ENCODE results near the gene KCND2. TPM values are rescaled to one million over a fixed set of nuclear protein-coding genes. Genes with fewer than 3 reads are reported as not detected.

KCND2 gene
- total and polyA plus RNA-seq, 2 of the 4 experiments (the other 2 are of a cell fraction), result under 0.01 TPM; not detected in 1

GRCh38 chr7:120373174-120373573 lies 100.2 kb downstream of the KCND2 start:
- H3K4me1 ChIP-seq (ENCODE audit: control insufficient read depth, insufficient read depth, low read length), result no peaks in the 10 kb centered on the region
- H3K56ac ChIP-seq (ENCODE audit: extremely low read depth, insufficient read depth, low read length), result no peak overlapping the region
- H3K9me1 ChIP-seq (ENCODE audit: insufficient read depth, low read length), result no peaks in the 10 kb centered on the region
- DNase-seq (no peak), ATAC-seq (ENCODE audit: low read depth) (no peak)
- H2BK15ac ChIP-seq (ENCODE audit: low read depth, low read length), result no peak overlapping the region
- no peak overlapping the region for H2BK20ac ChIP-seq (ENCODE audit: low read depth, low read length)
- no peak overlapping the region for H3K23ac ChIP-seq (ENCODE audit: low read depth, low read length)
- H2AK9ac ChIP-seq (replicated peaks; ENCODE audit: low read depth, low read length, poor library complexity), result no peak overlapping the region
- dilution Hi-C loops (cut with HindIII; ENCODE audit: low sequenced_read_pairs, unreplicated experiment), result no loop called here
- H2BK5ac ChIP-seq (ENCODE audit: low read depth, low read length, poor library complexity, severe bottlenecking), result no peak overlapping the region
- H4K91ac ChIP-seq (ENCODE audit: insufficient read depth, low read depth, low read length), result no peak overlapping the region
- no peak overlapping the region for H3K18ac ChIP-seq (ENCODE audit: low read depth, low read length)
- in situ Hi-C loops (cut with MboI; ENCODE audit: low sequenced_read_pairs), result no loop called here
- no peak overlapping the region for H3K27ac ChIP-seq (ENCODE audit: insufficient read depth, low read length)
- H3K4me2 ChIP-seq (ENCODE audit: low read depth, low read length), result no peak overlapping the region
- BruUV-seq (replicated peaks), result no TSS peak
- no peak overlapping the region for H4K8ac ChIP-seq (ENCODE audit: low read depth in 2 of 2, low read length in 2 of 2)
- no peak overlapping the region for H3K4ac ChIP-seq (ENCODE audit: low read depth, low read length)
- ChIA-PET POLR2A (ENCODE audit: unreplicated experiment) (no interaction called here), CTCF (no interaction called here)
- no peak for TF ChIP-seq CHD1 (IDR thresholded peaks at IDR 0.05; ENCODE audit: low read depth, low read length)
- TF ChIP-seq NFE2L2 (IDR thresholded peaks at IDR 0.05; ENCODE audit: low read depth, low read length), result no peak
- TF ChIP-seq SMC3 (IDR thresholded peaks at IDR 0.05; ENCODE audit: low read depth, low read length), result no peak
- TF ChIP-seq MXI1 (IDR thresholded peaks at IDR 0.05; ENCODE audit: borderline replicate concordance, low read depth, low read length), result no peak
- intact Hi-C loops (cut with micrococcal nuclease), result no loop called here
- no peaks in the 10 kb centered on the region for H3K9me3 ChIP-seq (ENCODE audit: control insufficient read depth, insufficient read depth, low read length)
- H4K5ac ChIP-seq (ENCODE audit: low read depth, low read length), result no peak overlapping the region
- H3K4me3 ChIP-seq (ENCODE audit: insufficient read depth, low read depth, low read length), result no peak overlapping the region
- H2BK120ac ChIP-seq (ENCODE audit: low read depth, low read length), result no peak overlapping the region
- no peaks in the 10 kb centered on the region for H3K79me1 ChIP-seq (ENCODE audit: low read depth in 1 of 2, low read length in 2 of 2)
- H3K36me3 ChIP-seq (ENCODE audit: control insufficient read depth, insufficient read depth, low read length), result no peaks in the 10 kb centered on the region
- H3K27me3 ChIP-seq (ENCODE audit: control insufficient read depth, insufficient read depth, low read length), result no peaks in the 10 kb centered on the region
- no peaks in the 10 kb centered on the region for H4K20me1 ChIP-seq (ENCODE audit: insufficient read depth, low read length)
- H3K14ac ChIP-seq (replicated peaks; ENCODE audit: low read depth, low read length), result no peak overlapping the region
- H3K9ac ChIP-seq (ENCODE audit: low read depth, low read length), result no peak overlapping the region
- H2AFZ ChIP-seq (replicated peaks; ENCODE audit: low read length, poor library complexity), result no peak overlapping the region
- H2AK5ac ChIP-seq (ENCODE audit: low read depth, low read length), result no peak overlapping the region
